M059J (cell line): Measurements from ENCODE around the gene RPTOR. TPM values are rescaled to one million over a fixed set of nuclear protein-coding genes. Genes with fewer than 3 reads are reported as not detected.

Experiments used
- DNase-seq: peaks from one replicate; pipeline ENCODE4 v3.0.0-alpha.2; 2012; ENCODE audit warnings: low read depth
- total RNA-seq: library from RNA; depleted of rRNA; stranded (reverse); fragments of >200 nt; shearing (Covaris generic); gene quantifications from 2 replicates; pipeline ENCODE4 v1.2.3, GENCODE V29; 2014

The RPTOR gene
- total RNA-seq, 1 experiment from 2014 or later, result 20.8 TPM

- no peak for DNase-seq
Observed at GRCh38 chr17:80925688-80926335, 381.2 kb downstream of the RPTOR start.

- DNase-seq, result no peak
Observed at GRCh38 chr17:80926591-80927250, 382.1 kb downstream of the RPTOR start.

GRCh38 chr17:80927791-80928216 lies 383.2 kb downstream of the RPTOR start:
- no peak for DNase-seq

- no peak for DNase-seq
Observed at GRCh38 chr17:80929449-80929848, 384.8 kb downstream of the RPTOR start.

GRCh38 chr17:80930335-80931279 lies 386.0 kb downstream of the RPTOR start:
- no peak for DNase-seq

- DNase-seq, result peak; percentile 89
Observed at GRCh38 chr17:80931421-80932265, 387.0 kb downstream of the RPTOR start.

- DNase-seq, result no peak
Observed at GRCh38 chr17:80935526-80935925, 390.9 kb downstream of the RPTOR start.

- peak; percentile 10 for DNase-seq
Observed at GRCh38 chr17:80936218-80936617, 391.6 kb downstream of the RPTOR start.

GRCh38 chr17:80936723-80937122 lies 392.1 kb downstream of the RPTOR start:
- no peak for DNase-seq

- no peak for DNase-seq
Observed at GRCh38 chr17:80937462-80938381, 393.1 kb downstream of the RPTOR start.

GRCh38 chr17:80938556-80938955 lies 393.9 kb downstream of the RPTOR start:
- DNase-seq, result no peak

GRCh38 chr17:80939151-80940145 lies 394.8 kb downstream of the RPTOR start:
- no peak for DNase-seq

- no peak for DNase-seq
Observed at GRCh38 chr17:80940171-80941123, 395.8 kb downstream of the RPTOR start.

- no peak for DNase-seq
Observed at GRCh38 chr17:80941171-80941570, 396.5 kb downstream of the RPTOR start.

- DNase-seq, result no peak
Observed at GRCh38 chr17:80941743-80942422, 397.2 kb downstream of the RPTOR start.

GRCh38 chr17:80942423-80943345 lies 398.0 kb downstream of the RPTOR start:
- DNase-seq, result no peak
